ENCODE data around the gene TGM5.
"Not testable (repeated sequence)": the region's sequence is repeated elsewhere in the genome, so short reads cannot be mapped to it uniquely, and the experiment has no call there.

TGM5 gene

DNA sequence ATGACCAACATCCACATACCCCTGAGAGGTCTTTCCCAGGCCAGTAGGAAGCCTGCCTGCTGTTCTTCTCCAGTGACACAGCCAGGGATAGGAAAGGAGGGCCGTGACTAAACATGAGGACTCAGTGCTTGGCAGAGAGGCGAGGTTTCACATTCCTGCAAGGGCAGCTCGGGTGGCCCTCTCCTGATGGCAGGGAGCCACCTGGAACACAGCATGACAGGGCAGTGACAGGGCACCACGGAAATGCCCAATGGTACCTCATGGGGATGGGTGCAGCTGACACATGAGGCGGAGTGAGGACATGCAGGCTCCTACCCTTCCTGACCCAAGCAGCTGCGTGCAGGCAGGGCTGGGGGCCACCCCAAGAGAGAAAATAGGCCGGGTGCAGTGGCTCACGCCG is 7.4 kb upstream of the TGM5 start:
- DNase-seq = no peak

DNA sequence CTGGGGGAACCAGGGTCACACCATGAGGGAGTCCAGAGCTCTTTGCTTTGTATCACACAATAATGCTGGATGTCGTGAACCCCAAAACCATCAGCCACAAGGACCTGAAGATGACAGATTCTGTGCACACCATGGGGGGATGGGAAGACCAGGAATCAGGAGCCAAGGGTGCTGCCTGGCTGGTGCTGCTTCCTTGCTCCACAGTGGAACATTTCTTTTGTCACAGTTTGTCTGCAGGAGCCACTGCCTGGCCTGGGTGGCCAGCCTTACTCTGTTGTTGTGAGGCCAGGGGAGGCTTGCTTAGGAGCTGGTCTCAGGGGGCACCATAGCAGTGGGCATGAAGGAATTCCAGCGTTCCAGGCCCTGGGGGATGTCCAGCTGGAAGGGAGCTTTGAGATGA is 6.5 kb upstream of the TGM5 start:
- no peak for DNase-seq

DNA sequence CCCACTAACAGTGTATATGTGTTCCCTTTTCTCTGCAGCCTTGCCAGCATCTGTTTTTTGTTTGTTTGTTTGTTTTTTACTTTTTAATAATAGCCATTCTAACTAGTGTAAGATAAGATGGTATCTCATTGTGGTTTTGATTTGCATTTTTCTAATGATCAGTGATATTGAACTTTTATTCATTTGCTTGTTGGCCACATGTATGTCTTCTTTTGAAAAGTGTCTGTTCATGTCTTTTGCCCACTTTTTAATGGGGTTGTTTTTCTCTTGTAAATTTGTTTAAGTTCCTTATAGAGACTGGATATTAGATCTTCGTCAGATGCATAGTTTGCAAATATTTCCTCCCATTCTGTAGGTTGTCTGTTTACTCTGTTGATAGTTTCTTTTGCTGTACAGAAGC is 5.2 kb upstream of the TGM5 start:
- not testable (repeated sequence) for DNase-seq

DNA sequence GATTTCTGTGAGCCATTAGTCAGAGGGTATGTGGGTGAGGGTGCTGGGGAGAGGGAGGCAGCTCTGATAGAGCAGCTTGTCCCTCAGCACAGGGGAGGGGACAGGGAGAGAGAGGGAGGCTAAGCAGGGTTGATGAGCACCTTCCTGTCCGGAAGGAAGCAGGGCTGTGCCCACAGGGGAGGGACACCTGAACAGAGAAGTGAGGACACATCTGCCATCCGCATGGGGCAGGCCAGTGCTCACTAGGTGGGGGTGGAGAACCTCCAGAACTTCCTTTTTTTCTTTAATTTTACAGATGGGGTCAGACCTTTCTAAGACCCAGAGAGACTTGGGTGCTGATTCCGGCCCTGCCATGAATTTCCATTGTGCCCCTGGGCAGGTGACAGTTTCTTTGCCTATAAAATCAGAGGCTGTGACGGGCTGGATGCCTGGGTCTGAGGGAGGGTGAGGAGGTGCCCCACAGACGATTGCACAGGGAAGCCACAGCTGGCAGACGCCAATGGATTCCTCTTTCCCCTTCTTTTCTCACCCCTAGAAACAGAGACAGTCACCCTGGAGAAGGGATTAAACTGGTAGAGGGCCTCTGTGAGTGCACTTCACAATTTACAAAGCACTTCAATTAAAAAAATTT is 4.1 kb upstream of the TGM5 start:
- DNase-seq = peak; percentile 87

DNA sequence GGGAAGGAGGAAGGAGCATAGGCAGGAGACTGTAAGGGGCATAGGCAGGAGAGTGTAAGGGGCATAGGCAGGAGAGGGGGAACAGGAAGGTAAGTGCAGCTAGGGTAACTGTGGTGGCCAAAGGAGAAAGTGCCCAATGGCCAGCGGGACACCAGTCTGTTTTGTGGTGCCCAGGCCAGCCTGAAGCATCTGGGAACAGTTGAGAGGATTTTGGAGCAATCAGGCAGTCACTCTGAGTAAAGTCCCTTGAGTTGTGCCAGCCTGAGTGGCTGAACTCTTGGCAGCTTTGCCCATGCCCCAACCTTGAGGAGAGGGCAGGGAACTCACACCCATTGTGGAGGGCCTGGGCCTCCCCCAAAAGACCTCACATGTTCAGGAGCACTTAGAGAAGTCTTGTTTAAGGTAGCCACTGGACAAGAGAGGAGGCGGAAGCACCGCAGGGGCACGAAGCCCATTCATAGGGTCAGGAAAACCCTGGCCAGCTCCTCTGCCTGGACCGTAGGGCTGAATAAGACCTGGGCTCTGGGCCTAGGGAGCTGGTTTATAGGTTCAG is 3.5 kb upstream of the TGM5 start:
- no peak for DNase-seq

DNA sequence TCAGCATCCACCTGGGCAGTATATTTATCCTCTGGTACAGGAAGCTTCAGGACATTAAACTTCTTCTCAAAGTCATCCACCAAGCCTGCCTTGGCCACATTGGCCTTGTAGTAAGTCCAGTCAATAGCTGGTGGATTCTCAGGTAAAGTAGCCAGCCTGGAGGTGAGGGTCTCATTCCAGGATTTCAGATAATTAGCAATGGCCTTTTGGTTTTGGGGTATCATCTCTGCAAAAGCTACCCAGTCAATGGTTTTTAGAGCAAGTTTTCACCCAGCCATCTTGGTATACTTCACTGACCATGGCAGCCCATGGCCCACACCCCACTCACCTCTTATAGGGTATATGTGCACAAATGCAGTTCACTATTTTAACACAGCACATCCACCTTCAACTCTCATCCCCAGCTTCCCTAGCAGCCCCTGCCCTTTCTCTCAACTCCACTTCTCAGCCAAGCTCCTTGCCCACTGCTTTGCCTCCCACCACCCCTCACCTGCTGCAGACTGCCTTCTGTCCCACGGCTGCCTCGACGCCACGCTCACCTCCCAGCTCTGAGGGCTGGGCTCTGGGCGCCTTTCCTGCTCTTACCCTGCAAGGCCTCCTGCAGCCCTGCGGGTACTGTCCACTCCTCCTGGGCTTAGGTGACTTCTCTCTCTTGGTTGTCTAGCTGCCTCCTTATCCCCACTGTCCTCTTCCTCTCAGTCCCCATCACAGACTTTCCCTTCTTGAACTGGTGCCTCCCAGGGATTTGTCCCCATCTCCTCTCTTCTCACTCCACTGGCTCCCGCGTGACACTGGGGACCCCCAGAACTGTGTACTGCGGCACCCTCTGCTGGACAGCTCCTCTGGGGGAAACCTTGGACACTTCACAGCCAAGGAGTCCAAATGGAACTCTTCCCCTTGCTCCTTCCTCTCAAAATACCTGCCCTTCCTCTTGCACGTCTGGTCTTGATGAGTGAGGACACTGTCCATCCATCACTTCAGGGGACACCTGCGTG is 1.7 kb upstream of the TGM5 start:
- peak; percentile 69 for DNase-seq

DNA sequence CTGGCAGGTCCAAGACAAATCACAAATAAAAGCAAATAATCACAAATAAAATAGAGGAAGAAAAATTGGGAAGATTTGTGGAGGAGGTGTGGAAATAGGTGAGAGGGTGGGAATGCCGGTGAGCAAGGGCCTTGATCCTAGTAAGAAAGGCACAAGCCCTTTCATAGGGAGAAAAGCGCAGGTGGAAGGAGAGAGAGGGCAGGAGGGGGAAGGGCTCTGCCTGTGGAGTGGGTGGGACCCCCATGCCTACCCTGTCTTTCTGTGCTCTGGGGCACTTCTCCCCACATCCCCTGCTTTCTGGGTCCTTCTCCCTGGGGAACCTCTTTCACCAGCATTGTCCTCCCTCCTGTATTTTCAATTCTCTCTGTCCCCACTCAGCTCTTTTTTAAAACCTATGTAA is 711 bp upstream of the TGM5 start:
- no peak for DNase-seq

DNA sequence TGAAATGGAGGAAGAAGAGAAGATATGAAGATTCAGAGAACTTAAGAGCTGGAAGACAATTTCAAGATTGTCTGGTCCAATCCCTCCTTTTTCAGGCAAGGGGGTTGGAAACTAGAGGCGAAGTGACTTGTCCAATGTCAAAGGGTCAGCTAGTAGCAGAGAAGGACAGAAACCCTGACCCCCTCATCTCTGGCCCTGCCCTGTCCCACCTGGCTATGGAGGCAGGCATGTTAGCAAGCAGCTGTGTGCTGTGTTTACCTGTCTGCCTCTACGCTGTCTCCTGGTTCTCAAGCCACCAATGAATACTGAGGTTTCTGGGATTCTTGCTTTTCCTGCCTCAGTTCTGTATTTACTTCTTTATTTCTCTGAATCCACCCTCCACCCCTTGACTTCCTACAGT is 342 bp downstream of the TGM5 start:
- no peak for DNase-seq

DNA sequence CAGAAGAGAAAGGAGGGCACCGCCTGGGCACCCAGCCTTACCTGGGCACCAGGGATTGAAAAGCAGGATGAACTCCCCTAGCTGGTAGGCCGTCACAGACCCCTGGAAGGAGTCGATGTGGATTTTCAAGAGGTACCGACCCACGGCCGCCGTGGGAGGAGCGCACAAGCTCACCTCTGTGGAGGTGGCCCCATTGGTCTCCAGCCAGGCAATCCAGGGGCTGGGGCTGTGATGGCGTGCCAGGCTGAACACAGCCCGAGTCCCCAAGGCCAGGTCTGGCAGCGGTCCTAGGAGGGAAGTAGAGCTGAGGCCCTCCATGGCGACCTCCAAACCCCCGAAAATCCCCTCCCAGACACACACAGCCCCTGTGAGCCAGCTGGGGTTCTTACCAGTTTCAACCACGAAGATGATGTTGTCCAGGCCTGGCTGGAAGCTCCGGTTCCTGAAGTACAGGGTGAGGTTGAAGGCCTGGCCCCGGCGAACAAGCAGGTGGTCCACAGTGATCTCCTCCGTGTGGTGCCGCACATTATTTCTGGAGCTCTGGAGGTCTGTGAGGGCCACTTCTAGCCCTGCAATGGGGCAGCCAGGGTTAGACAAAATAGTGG is 6.6 kb downstream of the TGM5 start:
- DNase-seq = no peak

DNA sequence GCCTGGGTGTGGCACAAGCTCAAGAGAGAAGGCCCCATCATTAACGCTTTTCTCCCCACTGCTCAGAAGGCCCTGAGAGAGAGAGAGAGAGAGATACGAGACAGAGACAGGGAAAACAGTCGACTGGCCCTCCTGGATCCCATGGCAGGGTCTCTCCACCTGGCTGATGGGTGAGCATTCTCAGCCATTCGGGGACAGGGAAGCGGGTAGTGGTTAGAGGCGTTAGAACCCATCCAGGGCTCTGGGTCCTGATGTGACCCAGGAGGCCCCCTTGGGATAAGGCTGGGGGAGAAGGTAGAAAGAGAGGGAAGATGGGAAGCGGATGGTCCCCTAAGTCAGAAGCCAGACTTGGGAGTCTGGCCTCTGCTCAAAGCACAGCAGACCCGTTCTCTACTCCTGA is 7.9 kb downstream of the TGM5 start:
- no peak for DNase-seq

DNA sequence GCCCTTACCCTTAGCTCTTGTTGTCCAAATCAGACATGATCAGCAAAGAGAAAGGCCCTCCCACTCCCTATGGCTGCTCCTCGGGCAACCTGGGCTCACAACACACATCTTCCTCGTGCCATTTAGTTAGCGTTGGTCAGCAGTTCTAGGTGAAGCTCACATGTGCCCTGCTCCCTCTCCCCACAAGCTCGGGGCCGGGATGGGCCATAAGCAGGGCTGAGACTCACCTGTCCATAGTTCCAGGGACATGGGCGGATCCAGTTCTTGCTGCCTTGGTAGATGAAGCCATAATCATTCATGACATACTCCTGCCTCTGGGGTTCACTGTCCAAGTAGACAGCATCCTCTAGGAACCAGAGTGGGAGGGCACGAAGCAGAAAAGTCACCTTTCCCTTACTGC is 10.4 kb downstream of the TGM5 start:
- no peak for DNase-seq

DNA sequence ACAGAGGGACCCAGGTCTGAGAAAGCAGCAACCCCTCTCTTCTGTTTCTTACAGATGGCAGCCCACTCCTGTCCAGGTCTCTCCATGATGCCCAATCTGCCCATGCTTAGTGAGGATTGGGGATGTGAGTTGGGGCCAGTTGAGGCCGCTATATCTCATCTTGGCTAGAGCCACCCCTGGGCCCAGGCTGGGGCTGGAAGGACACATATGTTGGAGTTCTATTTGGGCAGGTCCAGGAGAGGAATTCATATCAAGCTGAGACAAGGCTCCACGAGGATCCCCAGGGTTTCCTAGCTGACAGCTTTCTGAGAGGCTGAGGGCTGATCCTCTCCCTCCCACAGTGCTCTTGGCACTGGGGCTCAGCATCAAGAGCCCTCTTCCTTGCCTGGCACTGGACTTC is 11.4 kb downstream of the TGM5 start:
- DNase-seq = no peak

DNA sequence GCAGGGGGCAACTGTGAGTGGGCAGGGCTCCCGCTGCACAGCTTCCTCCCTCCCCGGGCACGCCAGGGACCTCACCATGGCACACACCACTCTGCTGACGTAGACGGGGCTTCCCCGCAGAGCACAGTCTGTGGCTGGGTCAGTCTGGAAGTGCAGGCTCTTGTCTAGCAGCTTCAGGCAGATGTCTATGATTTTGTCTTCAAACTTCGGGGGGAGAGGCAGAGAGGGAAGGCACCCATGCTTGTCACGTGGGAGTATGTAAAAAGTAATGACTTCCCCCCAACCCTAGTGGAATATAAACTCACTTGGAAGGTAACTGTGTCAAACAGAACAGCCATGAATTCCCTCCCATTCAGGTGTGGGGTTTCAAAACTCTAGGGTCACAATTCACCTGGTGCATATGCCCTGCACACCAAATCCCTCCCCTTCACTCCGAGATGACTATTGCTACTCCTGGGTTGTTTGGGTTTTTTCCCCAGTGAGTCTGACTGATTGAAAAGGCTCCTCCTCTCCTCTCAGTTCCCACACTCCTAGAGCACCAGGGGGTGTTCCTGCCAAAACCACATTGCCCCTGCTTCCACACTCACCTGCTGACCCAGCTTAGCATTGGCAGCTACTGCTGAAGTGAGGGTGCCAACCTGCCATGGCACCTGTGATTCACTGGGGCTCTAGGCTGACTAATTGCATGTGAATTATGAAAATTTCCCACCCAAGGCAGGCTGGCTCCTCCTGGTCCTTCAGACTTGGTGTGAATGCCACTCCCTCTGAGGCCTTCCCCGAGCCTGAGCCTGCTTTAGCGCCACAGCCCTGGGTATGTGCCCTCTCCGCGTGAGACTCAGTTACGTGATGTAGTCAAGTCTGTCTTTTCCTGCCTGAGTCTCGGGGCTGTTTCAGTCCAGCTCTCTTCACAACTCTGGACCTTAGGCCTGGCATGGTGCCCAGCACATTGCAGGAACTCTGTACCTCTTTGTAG is 13.0 kb downstream of the TGM5 start:
- DNase-seq = no peak

DNA sequence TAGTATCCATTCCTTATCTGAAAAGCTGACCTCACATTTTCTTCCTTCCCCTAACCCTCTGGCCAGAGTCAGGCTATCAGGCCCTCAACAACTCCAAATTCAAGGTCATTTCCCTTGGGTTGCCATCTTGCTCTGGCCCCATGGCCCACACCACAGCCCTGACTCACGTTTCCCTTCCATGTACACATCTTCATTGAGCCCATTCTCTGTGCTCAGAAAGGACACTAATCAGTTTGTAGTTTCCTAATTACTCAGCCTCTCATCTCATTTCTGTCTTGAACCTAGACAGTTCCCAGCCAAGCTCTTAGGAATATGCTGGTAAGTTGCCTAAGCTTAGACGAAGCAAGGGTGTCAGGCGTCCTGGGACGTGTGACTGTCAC is 14.9 kb downstream of the TGM5 start:
- no peak for DNase-seq

DNA sequence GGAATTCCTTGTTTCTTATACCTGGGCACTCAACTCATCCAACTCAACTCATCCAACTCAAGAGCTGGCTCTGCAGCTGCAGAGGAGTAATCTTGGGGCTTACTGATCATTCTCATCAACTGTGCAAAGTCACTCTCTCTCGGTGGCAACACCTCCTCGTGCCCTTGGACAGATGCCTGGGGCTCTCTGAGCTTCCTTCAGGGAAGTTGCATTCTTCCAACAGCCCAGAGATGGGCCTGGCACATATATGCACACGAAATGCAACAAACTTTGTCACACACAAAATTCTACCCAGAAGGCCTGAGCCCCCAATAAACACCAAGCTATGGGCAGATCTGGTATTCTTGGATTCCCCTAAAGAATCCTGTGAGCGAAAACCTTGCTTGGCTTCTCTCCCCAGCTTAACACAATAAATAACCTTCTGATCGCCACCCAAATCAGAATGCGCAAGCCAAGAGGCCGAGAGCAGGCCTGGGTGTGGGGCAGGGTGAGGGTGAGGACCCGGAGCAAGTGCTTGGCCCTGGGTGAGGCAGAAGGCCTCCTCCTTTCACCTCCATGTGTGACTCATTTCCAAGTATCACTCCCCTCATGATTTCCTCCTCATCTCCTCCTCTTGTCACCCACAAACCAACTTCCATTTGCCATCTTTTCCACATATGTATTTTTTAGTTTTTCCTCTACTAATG is 15.4 kb downstream of the TGM5 start:
- no peak for DNase-seq

DNA sequence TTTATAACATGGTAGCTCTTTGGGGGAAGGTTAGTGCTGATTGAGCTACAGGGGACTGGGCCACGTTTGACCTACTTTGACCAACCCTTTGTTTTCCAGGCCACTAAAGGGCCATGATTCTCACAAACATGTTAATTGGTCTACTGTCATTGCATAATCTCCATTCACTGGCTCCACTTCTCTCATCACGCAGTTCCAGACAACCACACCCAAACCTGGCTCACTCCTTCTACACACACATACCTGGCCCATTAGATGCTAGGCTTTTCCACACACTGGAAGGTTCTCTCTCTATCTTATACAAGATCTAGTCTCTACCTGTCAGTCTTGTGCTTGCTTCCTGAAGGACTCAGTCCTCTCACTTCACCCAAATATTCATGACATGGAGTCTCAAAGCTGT is 15.9 kb downstream of the TGM5 start:
- DNase-seq = no peak

DNA sequence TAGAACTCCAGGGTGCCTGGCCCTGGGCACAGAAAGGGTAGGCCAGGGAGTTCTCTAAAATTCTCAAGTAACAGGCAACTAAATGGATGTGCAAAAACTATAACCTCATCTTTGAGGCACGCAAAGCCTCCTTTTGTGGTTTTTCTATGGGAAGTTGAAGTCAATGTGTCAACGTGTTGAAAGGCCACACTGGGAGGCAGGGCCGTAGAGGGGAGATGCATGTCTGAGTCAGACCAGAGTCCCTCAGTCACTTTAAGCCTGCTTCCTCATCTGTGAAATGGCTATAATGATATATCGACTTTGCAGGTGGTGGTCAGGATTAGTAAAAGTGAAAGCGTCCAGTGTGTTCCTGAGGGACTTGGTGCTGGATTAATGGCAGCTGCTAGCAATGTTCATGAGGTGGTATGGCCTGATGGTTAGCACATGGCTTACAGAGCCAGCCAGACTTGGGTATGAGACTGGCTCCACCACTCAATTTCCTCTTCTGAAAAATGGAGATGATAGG is 17.0 kb downstream of the TGM5 start:
- DNase-seq = peak; percentile 89

DNA sequence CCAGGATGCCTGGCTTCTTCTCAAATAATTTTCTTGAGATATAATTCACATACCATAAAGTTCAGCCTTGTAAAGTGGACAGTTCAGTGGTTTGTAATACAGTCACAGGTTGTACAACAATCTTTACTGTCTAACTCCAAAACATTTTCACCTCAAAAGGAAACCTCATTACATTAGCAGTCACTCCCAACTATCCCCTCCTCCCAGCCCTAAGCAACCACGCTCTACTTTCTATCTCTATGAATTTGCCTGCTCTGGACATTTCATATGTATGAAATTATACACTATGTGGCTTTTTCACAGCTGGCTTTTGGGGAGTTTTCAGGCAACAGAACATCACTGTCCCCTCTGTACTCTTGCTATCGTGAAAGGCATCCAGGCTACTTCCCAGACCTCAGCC is 17.5 kb downstream of the TGM5 start:
- no peak for DNase-seq

DNA sequence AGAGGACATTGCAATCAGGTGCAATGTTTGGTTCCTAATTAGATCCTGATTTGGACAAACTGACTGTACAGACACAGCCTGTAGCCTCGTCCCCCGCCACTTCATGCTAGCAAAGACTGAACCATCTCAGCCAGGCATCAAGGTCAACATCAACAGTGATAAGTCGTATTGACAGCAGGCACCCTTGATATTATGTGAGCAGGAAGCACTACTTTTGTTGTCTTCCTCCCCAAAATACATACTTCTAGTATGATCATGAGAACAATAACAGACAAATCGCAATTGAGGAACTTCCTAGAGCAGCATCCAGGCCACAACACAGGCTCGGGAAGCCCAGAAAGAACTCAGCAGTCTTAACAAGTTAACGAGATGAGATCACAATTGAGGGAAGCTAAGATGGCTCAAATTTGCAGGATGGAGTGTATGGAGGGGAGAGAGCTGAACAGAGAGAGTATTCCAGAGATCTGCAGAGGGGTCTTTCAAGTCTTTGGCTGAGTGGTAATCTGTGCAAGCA is 20.4 kb downstream of the TGM5 start:
- peak; percentile 23 for DNase-seq

DNA sequence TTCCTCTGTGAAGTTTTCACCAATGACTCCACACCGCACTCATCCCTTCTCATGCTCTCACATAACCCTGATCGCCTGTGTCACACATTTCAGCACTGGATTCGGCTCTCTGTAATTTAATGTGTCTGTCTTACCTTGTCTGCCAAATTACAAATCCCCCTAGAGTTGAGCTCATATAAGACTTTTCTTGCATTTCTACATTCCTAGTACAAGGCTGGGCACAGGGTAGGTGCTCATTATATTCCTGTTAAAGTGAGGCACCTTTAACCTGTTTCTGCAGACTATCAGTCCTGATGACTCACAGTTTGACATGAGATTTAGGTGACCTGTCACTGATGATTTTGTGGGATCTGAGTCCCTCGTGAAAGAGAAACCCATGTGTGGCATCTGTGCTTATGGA is 22.6 kb downstream of the TGM5 start:
- DNase-seq = no peak

DNA sequence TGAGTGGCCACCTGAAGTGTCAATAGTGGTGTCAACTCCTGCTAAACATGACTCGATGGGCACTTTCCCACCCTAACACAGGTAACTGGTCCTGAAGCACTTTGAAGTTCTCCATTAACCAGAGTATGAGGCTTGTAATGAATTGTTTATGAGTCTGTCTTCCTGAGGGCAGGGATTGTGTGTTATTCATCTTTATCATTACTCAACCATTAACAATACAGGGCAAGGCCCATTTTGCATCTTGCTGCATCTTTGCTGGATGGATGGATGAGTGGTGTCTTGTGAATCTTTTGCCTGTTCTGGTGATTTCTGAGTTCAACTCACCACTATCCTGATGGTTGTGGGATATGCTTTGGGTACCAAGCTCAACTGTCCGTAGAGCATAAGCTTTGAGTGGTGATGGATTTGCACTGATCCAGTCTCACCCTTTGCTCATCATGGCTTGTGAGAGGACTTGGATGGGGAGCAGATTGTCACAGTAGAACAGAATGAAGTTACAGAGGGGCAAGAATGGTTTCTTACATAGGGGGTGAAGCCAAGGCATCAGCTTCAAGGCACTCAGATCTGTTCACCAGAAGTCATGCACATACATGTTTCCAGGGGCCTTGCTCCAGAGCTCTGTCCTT is 23.6 kb downstream of the TGM5 start:
- no peak for DNase-seq
